PFSK-1 (cell line): ENCODE results near the gene SMIM24.

Experiments
- POLR2AphosphoS5 ChIP-seq: IDR thresholded peaks from 2 replicates; pipeline ENCODE4 v1.6.1; 2012; ENCODE audit warnings: low read depth, mild to moderate bottlenecking, control low read depth, low read length, moderate library complexity
- SIN3A ChIP-seq: IDR thresholded peaks from 2 replicates; pipeline ENCODE4 v1.6.1; 2012; ENCODE audit warnings: mild to moderate bottlenecking, low read length, moderate library complexity, borderline replicate concordance; ENCODE audit not compliant: insufficient read depth
- TAF1 ChIP-seq: IDR thresholded peaks from 2 replicates; pipeline ENCODE4 v1.6.1; 2012; ENCODE audit warnings: low read length, control low read depth, borderline replicate concordance; ENCODE audit not compliant: insufficient read depth
- TF ChIP-seq, protein P1 (sequence below), 2 experiments: IDR thresholded peaks; 2 replicates each; pipeline versions ENCODE4 v1.6.1 to v1.8.0; 2011 to 2012; ENCODE audit warnings: low read depth in 2 of 2, low read length in 2 of 2, control low read depth in 1 of 2, inconsistent platforms in 1 of 2, mild to moderate bottlenecking in 1 of 2, moderate library complexity in 1 of 2; ENCODE audit not compliant: insufficient read depth in 1 of 2

DNA sequence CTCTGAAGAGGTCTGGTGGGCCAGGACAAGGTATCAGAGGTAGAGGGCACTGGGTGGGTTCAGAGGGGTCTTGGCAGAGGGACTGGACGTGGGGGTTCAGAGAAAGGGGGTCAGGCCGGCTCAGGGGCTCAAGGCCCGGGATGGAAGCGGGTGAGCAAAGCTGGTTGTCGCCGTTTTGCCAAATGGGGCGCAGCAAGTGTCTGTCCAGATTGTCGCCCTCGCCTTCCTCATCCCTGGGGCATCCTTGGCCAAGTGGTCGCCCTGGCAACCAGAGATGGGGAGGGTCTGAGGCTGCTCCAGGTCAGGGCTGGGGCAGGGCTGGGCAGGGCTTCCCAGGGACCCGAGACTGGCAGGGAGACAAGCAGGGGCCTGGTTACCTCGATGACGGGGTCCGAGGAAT lies 13.3 kb upstream of the SMIM24 start:
- TF ChIP-seq POLR2AphosphoS5 (no peak), SIN3A (no peak), TAF1 (no peak)
- TF ChIP-seq, protein P1, sequence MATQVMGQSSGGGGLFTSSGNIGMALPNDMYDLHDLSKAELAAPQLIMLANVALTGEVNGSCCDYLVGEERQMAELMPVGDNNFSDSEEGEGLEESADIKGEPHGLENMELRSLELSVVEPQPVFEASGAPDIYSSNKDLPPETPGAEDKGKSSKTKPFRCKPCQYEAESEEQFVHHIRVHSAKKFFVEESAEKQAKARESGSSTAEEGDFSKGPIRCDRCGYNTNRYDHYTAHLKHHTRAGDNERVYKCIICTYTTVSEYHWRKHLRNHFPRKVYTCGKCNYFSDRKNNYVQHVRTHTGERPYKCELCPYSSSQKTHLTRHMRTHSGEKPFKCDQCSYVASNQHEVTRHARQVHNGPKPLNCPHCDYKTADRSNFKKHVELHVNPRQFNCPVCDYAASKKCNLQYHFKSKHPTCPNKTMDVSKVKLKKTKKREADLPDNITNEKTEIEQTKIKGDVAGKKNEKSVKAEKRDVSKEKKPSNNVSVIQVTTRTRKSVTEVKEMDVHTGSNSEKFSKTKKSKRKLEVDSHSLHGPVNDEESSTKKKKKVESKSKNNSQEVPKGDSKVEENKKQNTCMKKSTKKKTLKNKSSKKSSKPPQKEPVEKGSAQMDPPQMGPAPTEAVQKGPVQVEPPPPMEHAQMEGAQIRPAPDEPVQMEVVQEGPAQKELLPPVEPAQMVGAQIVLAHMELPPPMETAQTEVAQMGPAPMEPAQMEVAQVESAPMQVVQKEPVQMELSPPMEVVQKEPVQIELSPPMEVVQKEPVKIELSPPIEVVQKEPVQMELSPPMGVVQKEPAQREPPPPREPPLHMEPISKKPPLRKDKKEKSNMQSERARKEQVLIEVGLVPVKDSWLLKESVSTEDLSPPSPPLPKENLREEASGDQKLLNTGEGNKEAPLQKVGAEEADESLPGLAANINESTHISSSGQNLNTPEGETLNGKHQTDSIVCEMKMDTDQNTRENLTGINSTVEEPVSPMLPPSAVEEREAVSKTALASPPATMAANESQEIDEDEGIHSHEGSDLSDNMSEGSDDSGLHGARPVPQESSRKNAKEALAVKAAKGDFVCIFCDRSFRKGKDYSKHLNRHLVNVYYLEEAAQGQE (IDR thresholded peaks at IDR 0.05; ENCODE audit: insufficient read depth in 1 of 2, low read depth in 2 of 2, low read length in 2 of 2): no peak
